Type B pancreatic cell (in vitro differentiated cells): ENCODE data around the gene ZNF804A. TPM values are rescaled to one million over a fixed set of nuclear protein-coding genes. Genes with fewer than 3 reads are reported as not detected.
"Not testable (repeated sequence)": the region's sequence is repeated elsewhere in the genome, so short reads cannot be mapped to it uniquely, and the experiment has no call there.

Experiments
- DNase-seq: peaks from one replicate; pipeline ENCODE4 v3.0.0; 2021; ENCODE audit warnings: mixed read lengths; ENCODE audit not compliant: unreplicated experiment; ENCODE audit errors: extremely low spot score
- H3K27ac Mint-ChIP-seq: 2 replicates; pipeline ENCODE4 v1.8.0; 2021; ENCODE audit warnings: mild to moderate bottlenecking, mixed read lengths
- H3K27me3 Mint-ChIP-seq: 2 replicates; pipeline ENCODE4 v1.8.0; 2021; ENCODE audit warnings: mixed read lengths
- H3K36me3 Mint-ChIP-seq: 2 replicates; pipeline ENCODE4 v1.8.0; 2021; ENCODE audit warnings: mixed read lengths
- H3K4me1 Mint-ChIP-seq: one replicate; pipeline ENCODE4 v1.8.0; 2021; ENCODE audit warnings: mixed read lengths; ENCODE audit not compliant: unreplicated experiment
- H3K4me3 Mint-ChIP-seq: 2 replicates; pipeline ENCODE4 v1.8.0; 2021; ENCODE audit warnings: mild to moderate bottlenecking, mixed read lengths
- H3K9me3 Mint-ChIP-seq: 2 replicates; pipeline ENCODE4 v1.8.0; 2021; ENCODE audit warnings: mixed read lengths
- CTCF ChIP-seq: fragments of 200-600 bp; sonication (generic); conservative IDR thresholded peaks from 2 replicates; pipeline ENCODE4 v1.5.0; 2021; ENCODE audit warnings: antibody characterized with exemption, mild to moderate bottlenecking
- total RNA-seq: library from RNA; stranded (reverse); gene quantifications from 2 replicates; pipeline ENCODE4 v1.2.1, GENCODE V29; 2021; ENCODE audit warnings: low replicate concordance

The ZNF804A gene
- total RNA-seq, 1 donor from 2014 or later, result 2.0 TPM

- Mint-ChIP-seq H3K4me1 (no peaks in the 10 kb centered on the region), H3K9me3 (no peaks in the 10 kb centered on the region), H3K36me3 (no peaks in the 10 kb centered on the region), H3K27me3 (no peaks in the 10 kb centered on the region), H3K27ac (no peak overlapping the region), H3K4me3 (no peak overlapping the region)
- no peak for DNase-seq
- TF ChIP-seq CTCF, result no peak
Measured at GRCh38 chr2:184734338-184734737, 136.0 kb downstream of the ZNF804A start.

- H3K27ac Mint-ChIP-seq, result no peak overlapping the region
- no peaks in the 10 kb centered on the region for H3K27me3 Mint-ChIP-seq
- TF ChIP-seq CTCF, result no peak
- no peak overlapping the region for H3K4me3 Mint-ChIP-seq
- H3K36me3 Mint-ChIP-seq, result no peaks in the 10 kb centered on the region
- no peaks in the 10 kb centered on the region for H3K4me1 Mint-ChIP-seq
- H3K9me3 Mint-ChIP-seq, result no peaks in the 10 kb centered on the region
- no peak for DNase-seq
Measured at GRCh38 chr2:184735611-184736010, 137.3 kb downstream of the ZNF804A start.

- no peaks in the 10 kb centered on the region for H3K9me3 Mint-ChIP-seq
- H3K27ac Mint-ChIP-seq, result no peak overlapping the region
- H3K36me3 Mint-ChIP-seq, result no peaks in the 10 kb centered on the region
- H3K27me3 Mint-ChIP-seq, result no peaks in the 10 kb centered on the region
- no peak for TF ChIP-seq CTCF
- DNase-seq, result no peak
- no peak overlapping the region for H3K4me3 Mint-ChIP-seq
- H3K4me1 Mint-ChIP-seq, result no peaks in the 10 kb centered on the region
Measured at GRCh38 chr2:184743096-184743495, 144.8 kb downstream of the ZNF804A start.

- TF ChIP-seq CTCF, result no peak
- Mint-ChIP-seq H3K4me1 (no peaks in the 10 kb centered on the region), H3K36me3 (no peaks in the 10 kb centered on the region), H3K27me3 (no peaks in the 10 kb centered on the region), H3K4me3 (no peak overlapping the region), H3K27ac (no peak overlapping the region), H3K9me3 (no peaks in the 10 kb centered on the region)
- no peak for DNase-seq
Measured at GRCh38 chr2:184756161-184756560, 157.8 kb downstream of the ZNF804A start.

- H3K4me3 Mint-ChIP-seq, result no peak overlapping the region
- no peaks in the 10 kb centered on the region for H3K4me1 Mint-ChIP-seq
- no peaks in the 10 kb centered on the region for H3K36me3 Mint-ChIP-seq
- no peak for DNase-seq
- H3K9me3 Mint-ChIP-seq, result no peaks in the 10 kb centered on the region
- H3K27ac Mint-ChIP-seq, result no peak overlapping the region
- TF ChIP-seq CTCF, result no peak
- H3K27me3 Mint-ChIP-seq, result no peaks in the 10 kb centered on the region
Measured at GRCh38 chr2:184756885-184757284, 158.6 kb downstream of the ZNF804A start.

GRCh38 chr2:184759557-184760255, 161.4 kb downstream of the ZNF804A start:
- not testable (repeated sequence) for H3K9me3 Mint-ChIP-seq, H3K4me3 Mint-ChIP-seq, H3K27ac Mint-ChIP-seq, DNase-seq, H3K4me1 Mint-ChIP-seq, H3K36me3 Mint-ChIP-seq, H3K27me3 Mint-ChIP-seq
